ENCODE measurements around the gene MATN1.

Gene MATN1

GRCh38 chr1:30750731-30751291 is 27.4 kb upstream of the MATN1 start:
- ATAC-seq = no peak
- TF ChIP-seq ZC3H10 (CRISPR knock-in tag; IDR thresholded peaks at IDR 0.05) = no peak

- TF ChIP-seq ZFP3 (CRISPR knock-in tag; IDR thresholded peaks at IDR 0.05) (no peak), OSR1 (CRISPR knock-in tag; IDR thresholded peaks at IDR 0.05) (no peak)
- ATAC-seq = no peak
Measured at GRCh38 chr1:30749691-30750583, 26.6 kb upstream of the MATN1 start.

DNA sequence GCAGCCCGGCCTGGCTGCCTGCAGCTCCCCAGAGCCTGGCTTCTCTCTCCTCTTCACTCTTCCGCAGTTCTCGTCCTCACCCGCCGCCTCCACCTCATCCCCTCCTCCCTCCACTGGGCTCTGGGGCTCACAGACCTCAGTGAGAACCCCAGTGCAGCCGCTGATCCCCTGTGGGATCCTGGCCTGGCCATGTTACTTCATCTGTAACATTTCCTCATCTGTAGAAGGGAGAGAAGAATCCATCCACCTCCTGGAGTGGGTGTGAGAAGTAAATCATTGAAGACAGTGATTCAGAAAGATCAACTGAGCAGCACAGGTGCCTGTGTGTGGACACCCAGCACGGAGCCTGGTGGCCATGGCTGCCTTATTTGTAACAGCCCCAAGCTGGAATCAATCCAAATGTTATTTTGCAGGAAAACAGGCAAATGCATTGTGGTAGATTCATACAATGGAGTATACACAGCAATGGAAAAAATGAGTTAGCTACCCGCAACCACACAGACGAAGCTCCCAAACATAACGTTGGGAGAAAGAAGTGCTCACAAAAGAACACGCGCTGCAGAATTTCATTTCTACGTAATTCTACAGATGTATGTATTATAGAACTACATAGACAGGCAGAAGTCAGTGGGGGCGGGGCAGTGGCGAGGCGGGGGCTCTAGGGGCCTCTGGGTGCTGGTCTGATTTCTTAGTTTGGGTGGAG is 25.5 kb upstream of the MATN1 start:
- no peak for ATAC-seq
- TF ChIP-seq ESRRG (CRISPR knock-in tag; IDR thresholded peaks at IDR 0.05) (no peak), OSR1 (CRISPR knock-in tag; IDR thresholded peaks at IDR 0.05) (no peak), RARB (CRISPR knock-in tag; IDR thresholded peaks at IDR 0.05) (no peak), ZNF565 (CRISPR knock-in tag; conservative IDR thresholded peaks at IDR 0.05; ENCODE audit: low read depth) (no peak), ARNTL (CRISPR knock-in tag; IDR thresholded peaks at IDR 0.05; ENCODE audit: borderline replicate concordance, low read depth) (no peak), ZNF8 (CRISPR knock-in tag; IDR thresholded peaks at IDR 0.05) (no peak), CSDC2 (CRISPR knock-in tag; IDR thresholded peaks at IDR 0.05) (no peak), TCF4 (CRISPR knock-in tag; IDR thresholded peaks at IDR 0.05; ENCODE audit: borderline replicate concordance) (no peak)
- TF ChIP-seq, protein P1, sequence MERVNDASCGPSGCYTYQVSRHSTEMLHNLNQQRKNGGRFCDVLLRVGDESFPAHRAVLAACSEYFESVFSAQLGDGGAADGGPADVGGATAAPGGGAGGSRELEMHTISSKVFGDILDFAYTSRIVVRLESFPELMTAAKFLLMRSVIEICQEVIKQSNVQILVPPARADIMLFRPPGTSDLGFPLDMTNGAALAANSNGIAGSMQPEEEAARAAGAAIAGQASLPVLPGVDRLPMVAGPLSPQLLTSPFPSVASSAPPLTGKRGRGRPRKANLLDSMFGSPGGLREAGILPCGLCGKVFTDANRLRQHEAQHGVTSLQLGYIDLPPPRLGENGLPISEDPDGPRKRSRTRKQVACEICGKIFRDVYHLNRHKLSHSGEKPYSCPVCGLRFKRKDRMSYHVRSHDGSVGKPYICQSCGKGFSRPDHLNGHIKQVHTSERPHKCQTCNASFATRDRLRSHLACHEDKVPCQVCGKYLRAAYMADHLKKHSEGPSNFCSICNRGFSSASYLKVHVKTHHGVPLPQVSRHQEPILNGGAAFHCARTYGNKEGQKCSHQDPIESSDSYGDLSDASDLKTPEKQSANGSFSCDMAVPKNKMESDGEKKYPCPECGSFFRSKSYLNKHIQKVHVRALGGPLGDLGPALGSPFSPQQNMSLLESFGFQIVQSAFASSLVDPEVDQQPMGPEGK (CRISPR knock-in tag; IDR thresholded peaks at IDR 0.05; ENCODE audit: borderline replicate concordance) = no peak

DNA sequence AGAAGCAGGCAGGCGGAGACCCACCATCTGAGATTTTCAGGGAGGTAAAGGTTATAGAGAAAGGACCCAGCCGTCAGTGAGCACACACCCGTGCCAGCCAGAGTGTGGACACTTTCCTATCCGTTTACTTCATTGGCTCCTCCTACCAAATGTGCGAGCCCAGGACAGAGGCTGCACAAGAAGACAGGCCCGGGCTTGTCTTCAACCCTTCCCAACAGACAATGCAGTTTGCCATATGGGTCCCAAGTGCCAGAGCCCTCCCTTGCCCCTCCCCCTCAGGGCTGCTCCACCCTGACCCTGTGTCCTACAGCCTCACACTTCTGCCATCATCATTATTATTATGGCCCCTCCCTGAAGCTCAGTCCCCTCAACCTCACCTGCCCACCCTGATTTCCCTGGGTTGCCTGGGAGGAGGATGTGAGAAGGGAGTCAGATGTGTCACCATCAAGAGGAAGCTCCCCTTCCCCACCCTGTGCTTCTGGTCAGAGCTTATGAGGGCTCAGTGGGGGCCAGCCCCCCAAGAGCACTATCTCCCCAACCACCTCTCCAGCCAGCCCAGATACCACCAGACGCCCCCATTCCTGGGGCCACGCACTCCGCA is 24.8 kb upstream of the MATN1 start:
- ATAC-seq = no peak
- TF ChIP-seq POU6F1 (CRISPR knock-in tag; IDR thresholded peaks at IDR 0.05; ENCODE audit: borderline replicate concordance, low read depth) = no peak
- no peak for TF ChIP-seq GLIS3 (CRISPR knock-in tag; IDR thresholded peaks at IDR 0.05)
- TF ChIP-seq, protein P2, sequence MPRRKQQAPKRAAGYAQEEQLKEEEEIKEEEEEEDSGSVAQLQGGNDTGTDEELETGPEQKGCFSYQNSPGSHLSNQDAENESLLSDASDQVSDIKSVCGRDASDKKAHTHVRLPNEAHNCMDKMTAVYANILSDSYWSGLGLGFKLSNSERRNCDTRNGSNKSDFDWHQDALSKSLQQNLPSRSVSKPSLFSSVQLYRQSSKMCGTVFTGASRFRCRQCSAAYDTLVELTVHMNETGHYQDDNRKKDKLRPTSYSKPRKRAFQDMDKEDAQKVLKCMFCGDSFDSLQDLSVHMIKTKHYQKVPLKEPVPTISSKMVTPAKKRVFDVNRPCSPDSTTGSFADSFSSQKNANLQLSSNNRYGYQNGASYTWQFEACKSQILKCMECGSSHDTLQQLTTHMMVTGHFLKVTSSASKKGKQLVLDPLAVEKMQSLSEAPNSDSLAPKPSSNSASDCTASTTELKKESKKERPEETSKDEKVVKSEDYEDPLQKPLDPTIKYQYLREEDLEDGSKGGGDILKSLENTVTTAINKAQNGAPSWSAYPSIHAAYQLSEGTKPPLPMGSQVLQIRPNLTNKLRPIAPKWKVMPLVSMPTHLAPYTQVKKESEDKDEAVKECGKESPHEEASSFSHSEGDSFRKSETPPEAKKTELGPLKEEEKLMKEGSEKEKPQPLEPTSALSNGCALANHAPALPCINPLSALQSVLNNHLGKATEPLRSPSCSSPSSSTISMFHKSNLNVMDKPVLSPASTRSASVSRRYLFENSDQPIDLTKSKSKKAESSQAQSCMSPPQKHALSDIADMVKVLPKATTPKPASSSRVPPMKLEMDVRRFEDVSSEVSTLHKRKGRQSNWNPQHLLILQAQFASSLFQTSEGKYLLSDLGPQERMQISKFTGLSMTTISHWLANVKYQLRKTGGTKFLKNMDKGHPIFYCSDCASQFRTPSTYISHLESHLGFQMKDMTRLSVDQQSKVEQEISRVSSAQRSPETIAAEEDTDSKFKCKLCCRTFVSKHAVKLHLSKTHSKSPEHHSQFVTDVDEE (CRISPR knock-in tag; IDR thresholded peaks at IDR 0.05) = no peak
- TF ChIP-seq TOX (CRISPR knock-in tag; IDR thresholded peaks at IDR 0.05; ENCODE audit: borderline replicate concordance) = no peak
- TF ChIP-seq ZC3H10 (CRISPR knock-in tag; IDR thresholded peaks at IDR 0.05) = no peak
- TF ChIP-seq PPARA (CRISPR knock-in tag; IDR thresholded peaks at IDR 0.05; ENCODE audit: borderline replicate concordance) = no peak
- TF ChIP-seq CSDC2 (CRISPR knock-in tag; IDR thresholded peaks at IDR 0.05) = no peak
- no peak for TF ChIP-seq ISL1 (CRISPR knock-in tag; IDR thresholded peaks at IDR 0.05)
- TF ChIP-seq ARNTL (CRISPR knock-in tag; IDR thresholded peaks at IDR 0.05; ENCODE audit: borderline replicate concordance, low read depth) = no peak
- no peak for TF ChIP-seq TCF4 (CRISPR knock-in tag; IDR thresholded peaks at IDR 0.05; ENCODE audit: borderline replicate concordance)
- TF ChIP-seq ZNF70 (CRISPR knock-in tag; IDR thresholded peaks at IDR 0.05) = no peak
- TF ChIP-seq RARB (CRISPR knock-in tag; IDR thresholded peaks at IDR 0.05) = no peak
- TF ChIP-seq OSR1 (CRISPR knock-in tag; IDR thresholded peaks at IDR 0.05) = no peak
- TF ChIP-seq BACH2 (CRISPR knock-in tag; IDR thresholded peaks at IDR 0.05; ENCODE audit: borderline replicate concordance) = no peak
- TF ChIP-seq, protein P3, sequence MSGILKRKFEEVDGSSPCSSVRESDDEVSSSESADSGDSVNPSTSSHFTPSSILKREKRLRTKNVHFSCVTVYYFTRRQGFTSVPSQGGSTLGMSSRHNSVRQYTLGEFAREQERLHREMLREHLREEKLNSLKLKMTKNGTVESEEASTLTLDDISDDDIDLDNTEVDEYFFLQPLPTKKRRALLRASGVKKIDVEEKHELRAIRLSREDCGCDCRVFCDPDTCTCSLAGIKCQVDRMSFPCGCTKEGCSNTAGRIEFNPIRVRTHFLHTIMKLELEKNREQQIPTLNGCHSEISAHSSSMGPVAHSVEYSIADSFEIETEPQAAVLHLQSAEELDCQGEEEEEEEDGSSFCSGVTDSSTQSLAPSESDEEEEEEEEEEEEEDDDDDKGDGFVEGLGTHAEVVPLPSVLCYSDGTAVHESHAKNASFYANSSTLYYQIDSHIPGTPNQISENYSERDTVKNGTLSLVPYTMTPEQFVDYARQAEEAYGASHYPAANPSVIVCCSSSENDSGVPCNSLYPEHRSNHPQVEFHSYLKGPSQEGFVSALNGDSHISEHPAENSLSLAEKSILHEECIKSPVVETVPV (CRISPR knock-in tag; IDR thresholded peaks at IDR 0.05) = no peak
- no peak for TF ChIP-seq ZFP30 (CRISPR knock-in tag; IDR thresholded peaks at IDR 0.05)
- TF ChIP-seq, protein P4, sequence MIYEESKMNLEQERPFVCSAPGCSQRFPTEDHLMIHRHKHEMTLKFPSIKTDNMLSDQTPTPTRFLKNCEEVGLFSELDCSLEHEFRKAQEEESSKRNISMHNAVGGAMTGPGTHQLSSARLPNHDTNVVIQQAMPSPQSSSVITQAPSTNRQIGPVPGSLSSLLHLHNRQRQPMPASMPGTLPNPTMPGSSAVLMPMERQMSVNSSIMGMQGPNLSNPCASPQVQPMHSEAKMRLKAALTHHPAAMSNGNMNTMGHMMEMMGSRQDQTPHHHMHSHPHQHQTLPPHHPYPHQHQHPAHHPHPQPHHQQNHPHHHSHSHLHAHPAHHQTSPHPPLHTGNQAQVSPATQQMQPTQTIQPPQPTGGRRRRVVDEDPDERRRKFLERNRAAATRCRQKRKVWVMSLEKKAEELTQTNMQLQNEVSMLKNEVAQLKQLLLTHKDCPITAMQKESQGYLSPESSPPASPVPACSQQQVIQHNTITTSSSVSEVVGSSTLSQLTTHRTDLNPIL (CRISPR knock-in tag; IDR thresholded peaks at IDR 0.05; ENCODE audit: low read depth) = no peak

All from SK-N-SH treated with all-trans-retinoic acid at 6 μM for 48 hours (cell line).